Astrocyte of the spinal cord (primary cell): Measurements from ENCODE around the gene DENND1A.

Source experiments
- DNase-seq: peaks from one replicate; pipeline ENCODE4 v3.0.0; 2011; ENCODE audit warnings: low read depth, low spot score
- H3K4me3 ChIP-seq: 2 replicates; pipeline ENCODE4 v1.5.1; 2011; ENCODE audit warnings: low read depth, mild to moderate bottlenecking, low read length, moderate library complexity
- CTCF ChIP-seq: IDR thresholded peaks from 2 replicates; pipeline ENCODE4 v1.5.1; 2012; ENCODE audit warnings: low read depth, mild to moderate bottlenecking, low read length, inconsistent platforms
- in situ Hi-C: cut with HindIII; loops from 2 replicates; pipeline ENCODE4 v1.10.0; 2017; ENCODE audit warnings: low sequenced_read_pairs

The DENND1A gene

GRCh38 chr9:123597876-123598556 is 331.9 kb downstream of the DENND1A start:
- no peak for DNase-seq
- no peak overlapping the region for H3K4me3 ChIP-seq
- no peak for TF ChIP-seq CTCF
- in situ Hi-C loops: no loop called here

GRCh38 chr9:123597048-123597447 is 332.9 kb downstream of the DENND1A start:
- DNase-seq: no peak
- H3K4me3 ChIP-seq: no peak overlapping the region
- no peak for TF ChIP-seq CTCF
- in situ Hi-C loops: no loop called here

GRCh38 chr9:123591283-123591682 is 338.6 kb downstream of the DENND1A start:
- no peak overlapping the region for H3K4me3 ChIP-seq
- no peak for TF ChIP-seq CTCF
- in situ Hi-C loops: no loop called here
- no peak for DNase-seq

- no peak for TF ChIP-seq CTCF
- H3K4me3 ChIP-seq: no peak overlapping the region
- in situ Hi-C loops: no loop called here
- DNase-seq: no peak
These were observed 339.4 kb downstream of the DENND1A start for GRCh38 chr9:123590499-123590898.

GRCh38 chr9:123589361-123590239 is 340.3 kb downstream of the DENND1A start:
- TF ChIP-seq CTCF: no peak
- no peak overlapping the region for H3K4me3 ChIP-seq
- no peak for DNase-seq
- in situ Hi-C loops: no loop called here

GRCh38 chr9:123586275-123586674 is 343.7 kb downstream of the DENND1A start:
- TF ChIP-seq CTCF: no peak
- no peak for DNase-seq
- in situ Hi-C loops: no loop called here
- no peak overlapping the region for H3K4me3 ChIP-seq
